B cell (primary cell): ENCODE results near the gene DACT2. TPM values are rescaled to one million over a fixed set of nuclear protein-coding genes. Genes with fewer than 3 reads are reported as not detected.

Experiments
- ATAC-seq: fragments of 200-7000 bp; cut with Tn5 transposase; one replicate; pipeline ENCODE4 v1.10.0; 2021; ENCODE audit warnings: low read depth, mild to moderate bottlenecking, moderate number of reproducible peaks, moderate library complexity
- CTCF ChIA-PET: fragments of 350-600 bp; sonication (Branson Sonifier 250); formaldehyde crosslinking; loops from one replicate; lab custom pipeline; 2021; ENCODE audit warnings: antibody characterized with exemption, inconsistent platforms; lab: Charles Lee
- POLR2A ChIA-PET: fragments of 350-600 bp; sonication (Branson Sonifier 250); formaldehyde crosslinking; loops from one replicate; lab custom pipeline; 2021; ENCODE audit warnings: antibody characterized with exemption; lab: Charles Lee
- DNase-seq: peaks from one replicate; pipeline ENCODE4 v3.0.0; 2013
- H2AFZ ChIP-seq: 2 replicates; pipeline ENCODE4 v1.6.1; 2012; ENCODE audit warnings: mild to moderate bottlenecking, low read depth, low read length; ENCODE audit not compliant: insufficient read depth, poor library complexity, severe bottlenecking
- H3K27ac ChIP-seq, 2 donors: 1 replicate in 1 of 2; 2 replicates in 1 of 2; pipeline ENCODE4 v1.5.1; 2012 to 2013; ENCODE audit warnings: low read length in 2 of 2, mild to moderate bottlenecking in 2 of 2, moderate library complexity in 1 of 2
- H3K27me3 ChIP-seq, 4 experiments: fragments of 200-600 bp in 1 of 4; sonication (generic) in 1 of 4; replicated peaks in 1 of 4; 1 replicate in 2 of 4; 2 replicates in 2 of 4; pipeline versions ENCODE4 v1.6.1 to v1.7.0; 2013 to 2016; ENCODE audit warnings: low read length in 3 of 4, mild to moderate bottlenecking in 2 of 4, mixed read lengths in 1 of 4, moderate library complexity in 1 of 4; ENCODE audit not compliant: insufficient read depth in 4 of 4, control insufficient read depth in 3 of 4; ENCODE audit errors: control extremely low read depth in 1 of 4
- H3K36me3 ChIP-seq, 2 experiments: replicated peaks in 1 of 2; 1 replicate in 1 of 2; 2 replicates in 1 of 2; pipeline versions ENCODE4 v1.6.1 to v1.7.1; 2013; ENCODE audit warnings: low read length in 1 of 2; ENCODE audit not compliant: insufficient read depth in 2 of 2, control insufficient read depth in 1 of 2; ENCODE audit errors: control extremely low read depth in 1 of 2, extremely low read depth in 1 of 2
- H3K4me1 ChIP-seq, 2 donors: fragments of 200-600 bp in 1 of 2; sonication (generic) in 1 of 2; 1 replicate in 1 of 2; 2 replicates in 1 of 2; pipeline versions ENCODE4 v1.5.1 to v1.6.1; 2013 to 2017; ENCODE audit warnings: low read length in 2 of 2; ENCODE audit not compliant: control insufficient read depth in 2 of 2, insufficient read depth in 2 of 2
- H3K4me2 ChIP-seq: replicated peaks from 2 replicates; pipeline ENCODE3; 2012; ENCODE audit warnings: mild to moderate bottlenecking, low read depth, low read length; ENCODE audit not compliant: poor library complexity, severe bottlenecking
- H3K4me3 ChIP-seq, 5 experiments: fragments of 200-600 bp in 1 of 5; sonication (generic) in 1 of 5; 1 replicate in 3 of 5; 2 replicates in 2 of 5; pipeline versions ENCODE4 v1.5.1 to v1.7.0; 2011 to 2016; ENCODE audit warnings: low read length in 4 of 5, mild to moderate bottlenecking in 4 of 5, low read depth in 2 of 5, control low read depth in 1 of 5, moderate library complexity in 1 of 5; ENCODE audit not compliant: insufficient read depth in 1 of 5; ENCODE audit errors: control extremely low read depth in 1 of 5, extremely low read depth in 1 of 5
- H3K79me2 ChIP-seq: fragments of 200-600 bp; sonication (generic); one replicate; pipeline ENCODE4 v1.6.0; 2016; ENCODE audit warnings: low read length; ENCODE audit not compliant: control insufficient read depth, insufficient read depth
- H3K9ac ChIP-seq: fragments of 200-600 bp; sonication (generic); 2 replicates; pipeline ENCODE4 v1.6.1; 2017; ENCODE audit warnings: mild to moderate bottlenecking, low read length, moderate library complexity
- H3K9me3 ChIP-seq, 3 donors: one replicate each; pipeline versions ENCODE4 v1.6.1 to v1.7.1; 2013; ENCODE audit warnings: low read length in 2 of 3; ENCODE audit not compliant: control insufficient read depth in 2 of 3, insufficient read depth in 1 of 3; ENCODE audit errors: control extremely low read depth in 1 of 3
- H4K20me1 ChIP-seq: 2 replicates; pipeline ENCODE4 v1.6.0; 2012; ENCODE audit warnings: mild to moderate bottlenecking, low read length; ENCODE audit not compliant: insufficient read depth, control insufficient read depth, poor library complexity, severe bottlenecking
- H3K27ac Mint-ChIP-seq: one replicate; pipeline ENCODE4 v1.8.0; 2021; ENCODE audit warnings: mixed read lengths
- H3K27me3 Mint-ChIP-seq: one replicate; pipeline ENCODE4 v1.8.0; 2021; ENCODE audit warnings: mixed read lengths
- H3K4me1 Mint-ChIP-seq: one replicate; pipeline ENCODE4 v1.8.0; 2021; ENCODE audit warnings: mixed read lengths
- H3K4me3 Mint-ChIP-seq: one replicate; pipeline ENCODE4 v1.8.0; 2021; ENCODE audit warnings: mixed read lengths
- H3K9me3 Mint-ChIP-seq: one replicate; pipeline ENCODE4 v1.8.0; 2022; ENCODE audit warnings: mixed read lengths; ENCODE audit not compliant: insufficient read depth
- CTCF ChIP-seq: fragments of 200-600 bp; IDR thresholded peaks from one replicate; pipeline ENCODE4 v1.8.0; 2022; ENCODE audit warnings: antibody characterized with exemption, mild to moderate bottlenecking
- EZH2 ChIP-seq: IDR thresholded peaks from 2 replicates; pipeline ENCODE4 v1.6.1; 2012; ENCODE audit warnings: borderline replicate concordance, low read depth, mild to moderate bottlenecking, moderate library complexity, low read length; ENCODE audit not compliant: insufficient read depth, poor library complexity, severe bottlenecking
- WGBS: methylation state at CpG from one replicate; pipeline ENCODE4 v1.1.5; 2013; ENCODE audit warnings: missing lambda C conversion rate; ENCODE audit not compliant: insufficient coverage; 5-methylcytosine and 5-hydroxymethylcytosine counted together
- intact Hi-C: fragments of 100-400 bp; cut with micrococcal nuclease; formaldehyde crosslinking; loops from one replicate; pipeline ENCODE4 v1.10.0; 2022
- polyA plus RNA-seq: library from polyadenylated mRNA; depleted of rRNA; stranded (reverse); fragments of >200 nt; gene quantifications from 2 replicates; pipeline ENCODE4 v1.2.3, GENCODE V29; 2012
- total RNA-seq, 2 donors: library from RNA; stranded (reverse); fragments of 120-200 nt in 1 of 2; gene quantifications; 1 replicate in 1 of 2; 2 replicates in 1 of 2; pipeline versions ENCODE4 v1.2.3 to v1.2.4, GENCODE V29; 2013 to 2022

DACT2 gene
- total and polyA plus RNA-seq, 2 donors (not counting 1 experiment from before 2014, with no cell fraction given), result not detected

- ATAC-seq (no peak), DNase-seq (no peak)
- H3K79me2 ChIP-seq, result no peaks in the 10 kb centered on the region
- WGBS, result 85% methylated on average over 14 of the region's 14 CpGs
- no peak overlapping the region for H2AFZ ChIP-seq
- POLR2A ChIA-PET, result no interaction called here
- H3K27ac Mint-ChIP-seq, result no peak overlapping the region
- H3K36me3 ChIP-seq, result no peaks in the 10 kb centered on the region
- no peak overlapping the region for H3K27ac ChIP-seq
- CTCF ChIA-PET, result no interaction called here
- intact Hi-C loops, result no loop called here
- H3K9me3 Mint-ChIP-seq, result no peaks in the 10 kb centered on the region
- H3K4me2 ChIP-seq, result no peak overlapping the region
- no peaks in the 10 kb centered on the region for H3K4me1 ChIP-seq
- peaks cover 0 to 18% (median 0%) of the 10 kb centered on the region in 3 donors for H3K9me3 ChIP-seq
- H4K20me1 ChIP-seq, result no peaks in the 10 kb centered on the region
- H3K4me1 Mint-ChIP-seq, result no peaks in the 10 kb centered on the region
- no peak overlapping the region for H3K4me3 ChIP-seq
- H3K27me3 Mint-ChIP-seq, result peaks cover 4% of the 10 kb centered on the region
- H3K4me3 Mint-ChIP-seq, result no peak overlapping the region
- no peak for TF ChIP-seq EZH2
- no peak for TF ChIP-seq CTCF
- H3K27me3 ChIP-seq, result peaks cover 0 to 2% (median 0%) of the 10 kb centered on the region in 4 experiments
- H3K9ac ChIP-seq, result no peak overlapping the region
Measured at GRCh38 chr6:168277274-168277669, 42.3 kb downstream of the DACT2 start.

- POLR2A ChIA-PET, result no interaction called here
- H3K4me3 Mint-ChIP-seq, result no peak overlapping the region
- CTCF ChIA-PET, result no interaction called here
Measured at GRCh38 chr6:168276576-168277273, 42.9 kb downstream of the DACT2 start.

More at GRCh38 chr6:168276576-168277273, 42.9 kb downstream of the DACT2 start:
- no peaks in the 10 kb centered on the region for H3K4me1 Mint-ChIP-seq
- Histone ChIP-seq H3K9me3 (peaks cover 0 to 18% (median 0%) of the 10 kb centered on the region in 3 donors), H3K27ac (no peak overlapping the region), H3K4me2 (no peak overlapping the region), H3K36me3 (no peaks in the 10 kb centered on the region), H3K27me3 (peaks cover 0 to 2% (median 0%) of the 10 kb centered on the region in 4 experiments), H3K4me3 (no peak overlapping the region), H4K20me1 (no peaks in the 10 kb centered on the region), H3K79me2 (no peaks in the 10 kb centered on the region), H3K9ac (no peak overlapping the region), H3K4me1 (no peaks in the 10 kb centered on the region), H2AFZ (no peak overlapping the region)
- no peak for ATAC-seq
- no peaks in the 10 kb centered on the region for H3K9me3 Mint-ChIP-seq
- H3K27ac Mint-ChIP-seq, result no peak overlapping the region
- DNase-seq, result no peak
- no peak for TF ChIP-seq CTCF
- TF ChIP-seq EZH2, result no peak
- intact Hi-C loops, result no loop called here
- peaks cover 4% of the 10 kb centered on the region for H3K27me3 Mint-ChIP-seq
- 88% methylated on average over 29 of the region's 32 CpGs for WGBS
